Adrenal gland (tissue), 12 donors: ENCODE measurements around the gene SPP1. TPM values are rescaled to one million over a fixed set of nuclear protein-coding genes. Genes with fewer than 3 reads are reported as not detected.

ENCODE experiments used
- DNase-seq, 7 donors: peaks; one replicate each; pipeline ENCODE4 v3.0.0-alpha.2; 2019 to 2020
- H3K27ac ChIP-seq, 5 donors: fragments of 200-600 bp; sonication (generic) in 4 of 5; 1 replicate in 3 of 5; 2 replicates in 2 of 5; pipeline versions ENCODE4 v1.5.1 to v1.8.0; 2016 to 2020; ENCODE audit warnings: mild to moderate bottlenecking in 1 of 5
- H3K27me3 ChIP-seq: fragments of 200-600 bp; 2 replicates; pipeline ENCODE4 v1.8.0; 2021
- H3K36me3 ChIP-seq, 2 donors: fragments of 200-600 bp; replicated peaks in 1 of 2; 1 replicate in 1 of 2; 2 replicates in 1 of 2; pipeline versions ENCODE4 v1.5.1 to v1.8.0; 2018 to 2022
- H3K4me1 ChIP-seq, 2 donors: fragments of 200-600 bp; replicated peaks in 1 of 2; 1 replicate in 1 of 2; 2 replicates in 1 of 2; pipeline versions ENCODE4 v1.5.1 to v1.8.0; 2018 to 2021
- H3K4me3 ChIP-seq, 4 donors: fragments of 200-600 bp; sonication (generic) in 3 of 4; one replicate each; pipeline ENCODE4 v1.5.1; 2016 to 2018
- H3K9me3 ChIP-seq, 3 donors: fragments of 200-600 bp; sonication (generic) in 1 of 3; replicated peaks in 1 of 3; 1 replicate in 2 of 3; 2 replicates in 1 of 3; pipeline versions ENCODE4 v1.5.1 to v1.8.0; 2016 to 2021
- CTCF ChIP-seq, 6 experiments: fragments of 450-650 bp in 4 of 6; fragments of 200-600 bp in 2 of 6; sonication (generic) in 1 of 6; IDR thresholded peaks; 1 replicate in 5 of 6; 2 replicates in 1 of 6; pipeline versions ENCODE4 v1.5.1 to v1.8.0; 2016 to 2021; ENCODE audit warnings: antibody characterized with exemption in 6 of 6, mild to moderate bottlenecking in 2 of 6, moderate library complexity in 1 of 6
- POLR2A ChIP-seq, 2 donors: fragments of 450-650 bp; IDR thresholded peaks; one replicate each; pipeline ENCODE4 v1.6.1; 2017; ENCODE audit warnings: antibody characterized with exemption in 2 of 2, mild to moderate bottlenecking in 2 of 2, moderate library complexity in 1 of 2
- WGBS, 4 donors: extraction: QIAGEN DNeasy Blood & Tissue Kit in 2 of 4; methylation state at CpG; one replicate each; pipeline versions ENCODE4 v1.1.5 to v1.1.7; 2013 to 2017; 5-methylcytosine and 5-hydroxymethylcytosine counted together
- intact Hi-C, 2 donors: fragments of 100-400 bp; cut with DNase I; formaldehyde crosslinking; loops; one replicate each; pipeline versions ENCODE4 v1.14.1 to v1.15.0; 2022 to 2023
- polyA plus RNA-seq, 3 donors: library from polyadenylated mRNA; stranded (reverse); fragments of 200-250 nt in 2 of 3; fragments of 350-450 nt in 1 of 3; fragmentation: Illumina TruSeq in 1 of 3; extraction: RNeasy Lipid Tissue Mini Kit (QIAGEN cat#74804) in 1 of 3; gene quantifications; one replicate each; pipeline ENCODE4 v1.2.3, GENCODE V29; 2013 to 2014
- total RNA-seq, 9 donors: library from RNA; depleted of rRNA in 4 of 9; stranded (reverse); fragments of >200 nt in 4 of 9; fragments of 120-200 nt in 1 of 9; fragmentation: NEBNext Ultra II Directional in 1 of 9; extraction: Animal tissue kit (Norgen Biotek cat#: 25700) in 1 of 9; gene quantifications; one replicate each; pipeline versions ENCODE4 v1.1.0 to v1.2.4, GENCODE V29; 2013 to 2023
- donor health status: healthy with polysubstance abuse.
- donor health status: Bipolar disorder and iron deficiency.
- donor health status: DM: yes; HTN: yes; CAD: no.
- donor health status: DM: no; HTN: no; CAD: no.
- donor health status: DM: no; HTN: no; CAD: no.
- donor health status: DM: yes; HTN: yes; CAD: no.

The SPP1 gene
- total and polyA plus RNA-seq, 12 donors = 5.2 to 166 (median 39.3) TPM

- Histone ChIP-seq H3K9me3 (peaks cover 0 to 6% (median 0%) of the 10 kb centered on the region in 3 donors), H3K36me3 (no peaks in the 10 kb centered on the region), H3K4me3 (no peak overlapping the region), H3K27me3 (no peaks in the 10 kb centered on the region), H3K27ac (no peak overlapping the region), H3K4me1 (no peaks in the 10 kb centered on the region)
- DNase-seq = no peak
- intact Hi-C loops = no loop called here
- 79 to 89% (median 81%) methylated on average over 1 of the region's 1 CpG for WGBS, 4 donors
- TF ChIP-seq POLR2A (IDR thresholded peaks at IDR 0.05) (no peak), CTCF (IDR thresholded peaks at IDR 0.05) (no peak)
Measured at GRCh38 chr4:87931932-87932331, 43.6 kb upstream of the SPP1 start.

GRCh38 chr4:87932718-87933141 lies 42.8 kb upstream of the SPP1 start:
- no peaks in the 10 kb centered on the region for H3K36me3 ChIP-seq
- TF ChIP-seq CTCF (IDR thresholded peaks at IDR 0.05) (no peak), POLR2A (IDR thresholded peaks at IDR 0.05) (no peak)
- no peaks in the 10 kb centered on the region for H3K27me3 ChIP-seq
- peak overlapping the region in 1 of 4 donors; percentile 8 for H3K4me3 ChIP-seq
- H3K27ac ChIP-seq = no peak overlapping the region
- 47 to 57% (median 50%) methylated on average over 5 of the region's 5 CpGs for WGBS, 4 donors
- intact Hi-C loops = no loop called here
- peaks cover 0 to 6% (median 0%) of the 10 kb centered on the region in 3 donors for H3K9me3 ChIP-seq
- no peaks in the 10 kb centered on the region for H3K4me1 ChIP-seq
- peak in 5 of 7 donors; percentile 19 to 60 (median 26) for DNase-seq

GRCh38 chr4:87933337-87933736 lies 42.2 kb upstream of the SPP1 start:
- peaks cover 0 to 6% (median 0%) of the 10 kb centered on the region in 3 donors for H3K9me3 ChIP-seq
- no peak for DNase-seq
- no peaks in the 10 kb centered on the region for H3K4me1 ChIP-seq
- intact Hi-C loops = no loop called here
- TF ChIP-seq POLR2A (IDR thresholded peaks at IDR 0.05) (no peak), CTCF (IDR thresholded peaks at IDR 0.05) (no peak)
- no peaks in the 10 kb centered on the region for H3K36me3 ChIP-seq
- 83 to 100% (median 95%) methylated on average over 1 of the region's 1 CpG for WGBS, 4 donors
- no peaks in the 10 kb centered on the region for H3K27me3 ChIP-seq
- H3K27ac ChIP-seq = no peak overlapping the region
- peak overlapping the region in 1 of 4 donors; percentile 8 for H3K4me3 ChIP-seq

- Histone ChIP-seq H3K4me1 (no peaks in the 10 kb centered on the region), H3K36me3 (no peaks in the 10 kb centered on the region), H3K4me3 (no peak overlapping the region), H3K27ac (no peak overlapping the region), H3K27me3 (no peaks in the 10 kb centered on the region), H3K9me3 (peaks cover 0 to 6% (median 0%) of the 10 kb centered on the region in 3 donors)
- intact Hi-C loops = no loop called here
- no peak for TF ChIP-seq POLR2A (IDR thresholded peaks at IDR 0.05)
- TF ChIP-seq CTCF (IDR thresholded peaks at IDR 0.05) = no peak
- 90 to 95% (median 92%) methylated on average over 2 of the region's 2 CpGs for WGBS, 4 donors
- DNase-seq = no peak
Measured at GRCh38 chr4:87934157-87934704, 41.3 kb upstream of the SPP1 start.
